GM03348 (cell line): Measurements from ENCODE around the gene LPAR6.

Experiments
- DNase-seq: peaks from one replicate; pipeline ENCODE4 v3.0.0; 2012; ENCODE audit warnings: low spot score

LPAR6 gene

GRCh38 chr13:48414501-48414900, 1.6 kb upstream of the LPAR6 start:
- no peak for DNase-seq

- DNase-seq: no peak
Observed at GRCh38 chr13:48411841-48412531, 927 bp downstream of the LPAR6 start.

GRCh38 chr13:48411147-48411794, 1.6 kb downstream of the LPAR6 start:
- DNase-seq: no peak

GRCh38 chr13:48410199-48410598, 2.7 kb downstream of the LPAR6 start:
- DNase-seq: no peak

- no peak for DNase-seq
Observed at GRCh38 chr13:48405875-48406274, 7.0 kb downstream of the LPAR6 start.

GRCh38 chr13:48404952-48405351, 8.0 kb downstream of the LPAR6 start:
- DNase-seq: peak; percentile 25

- DNase-seq: no peak
Observed at GRCh38 chr13:48403913-48404312, 9.0 kb downstream of the LPAR6 start.

- peak; percentile 14 for DNase-seq
Observed at GRCh38 chr13:48403151-48403631, 9.7 kb downstream of the LPAR6 start.

GRCh38 chr13:48402325-48402932, 10.5 kb downstream of the LPAR6 start:
- DNase-seq: no peak

- peak; percentile 5 for DNase-seq
Observed at GRCh38 chr13:48401480-48401879, 11.4 kb downstream of the LPAR6 start.

GRCh38 chr13:48400850-48401291, 12.0 kb downstream of the LPAR6 start:
- peak; percentile 50 for DNase-seq

GRCh38 chr13:48400090-48400694, 12.7 kb downstream of the LPAR6 start:
- DNase-seq: no peak

GRCh38 chr13:48398450-48399095, 14.3 kb downstream of the LPAR6 start:
- DNase-seq: no peak

GRCh38 chr13:48397744-48398143, 15.2 kb downstream of the LPAR6 start:
- DNase-seq: no peak

GRCh38 chr13:48393698-48394085, 19.2 kb downstream of the LPAR6 start:
- DNase-seq: no peak

- no peak for DNase-seq
Observed at GRCh38 chr13:48393030-48393697, 19.7 kb downstream of the LPAR6 start.

- DNase-seq: no peak
Observed at GRCh38 chr13:48391257-48391656, 21.7 kb downstream of the LPAR6 start.

GRCh38 chr13:48386816-48387215, 26.1 kb downstream of the LPAR6 start:
- DNase-seq: no peak

- DNase-seq: no peak
Observed at GRCh38 chr13:48383384-48383783, 29.5 kb downstream of the LPAR6 start.

- DNase-seq: no peak
Observed at GRCh38 chr13:48380581-48380980, 32.3 kb downstream of the LPAR6 start.

- DNase-seq: no peak
Observed at GRCh38 chr13:48377857-48378256, 35.1 kb downstream of the LPAR6 start.

- no peak for DNase-seq
Observed at GRCh38 chr13:48370815-48371214, 42.1 kb downstream of the LPAR6 start.
